ENCODE results near the gene MYEOV. TPM values are rescaled to one million over a fixed set of nuclear protein-coding genes. Genes with fewer than 3 reads are reported as not detected.

The MYEOV gene
- polyA plus RNA-seq, 1 donor (not counting 4 experiments of a cell fraction or from before 2014, with no cell fraction given): 1.4 TPM

- Histone ChIP-seq H3K4me3 (ENCODE audit: control insufficient read depth in 2 of 3, extremely low read depth in 1 of 3, insufficient read depth in 2 of 3, low read depth in 1 of 3, low read length in 3 of 3) (no peak overlapping the region), H3K9ac (ENCODE audit: control insufficient read depth, extremely low read depth, insufficient read depth, low read length) (peak overlapping the region; percentile 14), H3K79me2 (ENCODE audit: control insufficient read depth, insufficient read depth, low read length) (no peaks in the 10 kb centered on the region), H3K36me3 (ENCODE audit: control insufficient read depth in 2 of 2, extremely low read depth in 1 of 2, insufficient read depth in 2 of 2, low read length in 2 of 2) (no peaks in the 10 kb centered on the region), H3K9me3 (ENCODE audit: control insufficient read depth, low read depth, low read length) (no peaks in the 10 kb centered on the region), H3K4me1 (ENCODE audit: control insufficient read depth, extremely low read depth, insufficient read depth, low read length) (peaks cover 13% of the 10 kb centered on the region), H3K9me1 (ENCODE audit: control insufficient read depth, extremely low read depth, insufficient read depth, low read length) (no peaks in the 10 kb centered on the region), H3K4me2 (ENCODE audit: control insufficient read depth, extremely low read depth, insufficient read depth, low read depth, low read length) (peak overlapping the region; percentile 1), H4K20me1 (ENCODE audit: control insufficient read depth, extremely low read depth, insufficient read depth, low read length) (no peaks in the 10 kb centered on the region), H2AFZ (ENCODE audit: control insufficient read depth, low read length) (no peak overlapping the region), H3K27me3 (ENCODE audit: control insufficient read depth, extremely low read depth, insufficient read depth, low read length) (peaks cover 31% of the 10 kb centered on the region), H3K27ac (ENCODE audit: control insufficient read depth, insufficient read depth, low read length) (no peak overlapping the region)
- dilution Hi-C loops (cut with MboI; ENCODE audit: extremely low pct_ligation_motif_present, low sequenced_read_pairs): no loop called here
- TF ChIP-seq EZH2 (IDR thresholded peaks at IDR 0.05; ENCODE audit: low read length) (no peak), CTCF (optimal IDR thresholded peaks at IDR 0.05 in 1 of 3, IDR thresholded peaks at IDR 0.05 in 1 of 3, conservative IDR thresholded peaks at IDR 0.05 in 1 of 3; ENCODE audit: extremely low read depth in 1 of 3, insufficient read depth in 2 of 3, low read length in 3 of 3) (no peak)
- peak; percentile 39 for FAIRE-seq
- DNase-seq (ENCODE audit: low read depth, low spot score): peak; percentile 65
Measured at GRCh38 chr11:69274531-69275016, 19.4 kb upstream of the MYEOV start.

GRCh38 chr11:69275178-69275577, 18.8 kb upstream of the MYEOV start:
- Histone ChIP-seq H3K4me3 (ENCODE audit: control insufficient read depth in 2 of 3, extremely low read depth in 1 of 3, insufficient read depth in 2 of 3, low read depth in 1 of 3, low read length in 3 of 3) (no peak overlapping the region), H3K4me2 (ENCODE audit: control insufficient read depth, extremely low read depth, insufficient read depth, low read depth, low read length) (no peak overlapping the region), H3K27me3 (ENCODE audit: control insufficient read depth, extremely low read depth, insufficient read depth, low read length) (peaks cover 31% of the 10 kb centered on the region), H2AFZ (ENCODE audit: control insufficient read depth, low read length) (no peak overlapping the region), H3K4me1 (ENCODE audit: control insufficient read depth, extremely low read depth, insufficient read depth, low read length) (peaks cover 17% of the 10 kb centered on the region), H3K9ac (ENCODE audit: control insufficient read depth, extremely low read depth, insufficient read depth, low read length) (no peak overlapping the region), H3K9me3 (ENCODE audit: control insufficient read depth, low read depth, low read length) (no peaks in the 10 kb centered on the region), H3K9me1 (ENCODE audit: control insufficient read depth, extremely low read depth, insufficient read depth, low read length) (no peaks in the 10 kb centered on the region), H4K20me1 (ENCODE audit: control insufficient read depth, extremely low read depth, insufficient read depth, low read length) (no peaks in the 10 kb centered on the region), H3K27ac (ENCODE audit: control insufficient read depth, insufficient read depth, low read length) (no peak overlapping the region), H3K79me2 (ENCODE audit: control insufficient read depth, insufficient read depth, low read length) (no peaks in the 10 kb centered on the region), H3K36me3 (ENCODE audit: control insufficient read depth in 2 of 2, extremely low read depth in 1 of 2, insufficient read depth in 2 of 2, low read length in 2 of 2) (no peaks in the 10 kb centered on the region)
- TF ChIP-seq CTCF (optimal IDR thresholded peaks at IDR 0.05 in 1 of 3, IDR thresholded peaks at IDR 0.05 in 1 of 3, conservative IDR thresholded peaks at IDR 0.05 in 1 of 3; ENCODE audit: extremely low read depth in 1 of 3, insufficient read depth in 2 of 3, low read length in 3 of 3) (no peak), EZH2 (IDR thresholded peaks at IDR 0.05; ENCODE audit: low read length) (no peak)
- dilution Hi-C loops (cut with MboI; ENCODE audit: extremely low pct_ligation_motif_present, low sequenced_read_pairs): no loop called here
- no peak for FAIRE-seq
- DNase-seq (ENCODE audit: low read depth, low spot score): no peak

All from keratinocyte (primary cell).